K562 (cell line): ENCODE results near the gene CORO2A. TPM values are rescaled to one million over a fixed set of nuclear protein-coding genes. Genes with fewer than 3 reads are reported as not detected.

ENCODE experiments used
- ATAC-seq: fragments of 200-7000 bp; cut with Tn5 transposase; 3 replicates; pipeline ENCODE4 v1.9.1; 2020; ENCODE audit warnings: moderate library complexity
- BruUV-seq: library from RNA; stranded (reverse); fragments of 400-500 nt; replicated peaks from 2 replicates; lab custom pipeline; 2021; lab: Mats Ljungman, UMichigan
- CTCF ChIA-PET: fragments of 300-600 bp; formaldehyde crosslinking; extraction: SDS; loops from one replicate; lab custom pipeline; 2021; ENCODE audit warnings: low intra/inter-chr PET ratio; lab: Yijun Ruan, JAX
- POLR2A ChIA-PET: fragments of 300-600, 350-650 bp; sonication (Branson Sonifier 250); formaldehyde crosslinking; extraction: SDS; loops from one replicate; lab custom pipeline; 2021; ENCODE audit warnings: antibody characterized with exemption, inconsistent platforms; lab: Yijun Ruan, JAX
- DNase-seq, 4 experiments: peaks; one replicate each; pipeline versions ENCODE4 v3.0.0 to v3.0.0-alpha.2; 2011 to 2018; ENCODE audit warnings: low spot score in 3 of 4, mixed read lengths in 3 of 4; ENCODE audit errors: extremely low read depth in 1 of 4
- FAIRE-seq: peaks from 2 replicates; lab custom pipeline; 2011; peaks lifted over from hg19 to GRCh38; lab: Jason Lieb, UNC
- H2AFZ ChIP-seq: 2 replicates; pipeline ENCODE4 v1.6.0; 2011; ENCODE audit warnings: low read depth, low read length, control low read depth, inconsistent platforms
- H3K27ac ChIP-seq: fragments of 200-600 bp; 3 replicates; pipeline ENCODE4 v1.8.0; 2011; ENCODE audit warnings: low read depth, mild to moderate bottlenecking, control low read depth, inconsistent platforms, low read length, moderate library complexity, mixed read lengths; ENCODE audit errors: extremely low read depth
- H3K27me3 ChIP-seq, 2 experiments: fragments of 300-600 bp in 1 of 2; 2 replicates in 1 of 2; 3 replicates in 1 of 2; pipeline versions ENCODE4 v1.6.0 to v1.8.0; 2011; ENCODE audit warnings: inconsistent platforms in 2 of 2, low read length in 2 of 2, mild to moderate bottlenecking in 1 of 2, mixed read lengths in 1 of 2, moderate library complexity in 1 of 2; ENCODE audit not compliant: control insufficient read depth in 2 of 2, insufficient read depth in 2 of 2
- H3K36me3 ChIP-seq: fragments of 300-600 bp; 3 replicates; pipeline ENCODE4 v1.8.0; 2011; ENCODE audit warnings: mild to moderate bottlenecking, low read length, inconsistent platforms; ENCODE audit not compliant: control insufficient read depth, insufficient read depth
- H3K4me1 ChIP-seq, 2 experiments: fragments of 200-600 bp in 1 of 2; replicated peaks in 1 of 2; 2 replicates in 1 of 2; 3 replicates in 1 of 2; pipeline versions ENCODE4 v1.5.1 to v1.8.0; 2011; ENCODE audit warnings: inconsistent platforms in 2 of 2, low read length in 2 of 2, mild to moderate bottlenecking in 1 of 2, mixed read lengths in 1 of 2, moderate library complexity in 1 of 2; ENCODE audit not compliant: control insufficient read depth in 2 of 2, insufficient read depth in 2 of 2
- H3K4me2 ChIP-seq: 2 replicates; pipeline ENCODE4 v1.6.1; 2011; ENCODE audit warnings: low read length, control low read depth, inconsistent platforms, mixed read lengths; ENCODE audit not compliant: insufficient read depth
- H3K4me3 ChIP-seq: fragments of 200-600 bp; sonication (generic), shearing (Covaris generic); 2 replicates; pipeline ENCODE4 v1.5.1; 2016; ENCODE audit warnings: control low read depth, inconsistent platforms
- H3K79me2 ChIP-seq: fragments of 200-600 bp; 3 replicates; pipeline ENCODE4 v1.8.0; 2011; ENCODE audit warnings: low read length, inconsistent platforms; ENCODE audit not compliant: control insufficient read depth, insufficient read depth
- H3K9ac ChIP-seq, 2 experiments: 2 replicates each; pipeline versions ENCODE4 v1.6.0 to v1.6.1; 2011; ENCODE audit warnings: low read depth in 2 of 2, low read length in 2 of 2, control low read depth in 1 of 2, inconsistent platforms in 1 of 2, mild to moderate bottlenecking in 1 of 2, mixed read lengths in 1 of 2; ENCODE audit not compliant: insufficient read depth in 1 of 2
- H3K9me1 ChIP-seq: one replicate; pipeline ENCODE4 v1.6.0; 2011; ENCODE audit warnings: inconsistent platforms, mild to moderate bottlenecking, low read length, moderate library complexity; ENCODE audit not compliant: control insufficient read depth, insufficient read depth
- H3K9me3 ChIP-seq: replicated peaks from 2 replicates; pipeline ENCODE4 v1.5.1; 2011; ENCODE audit warnings: low read depth, low read length, inconsistent platforms; ENCODE audit not compliant: control insufficient read depth, insufficient read depth
- H4K20me1 ChIP-seq: replicated peaks from 2 replicates; pipeline ENCODE4 v1.6.1; 2011; ENCODE audit warnings: low read length, inconsistent platforms, mixed read lengths; ENCODE audit not compliant: control insufficient read depth, insufficient read depth
- BCLAF1 ChIP-seq, 2 experiments: fragments of 450-650 bp in 1 of 2; IDR thresholded peaks; 2 replicates each; pipeline ENCODE4 v1.6.1; 2011 to 2017; ENCODE audit warnings: low read depth in 2 of 2, antibody characterized with exemption in 1 of 2, borderline replicate concordance in 1 of 2, low read length in 1 of 2, mild to moderate bottlenecking in 1 of 2, mixed read lengths in 1 of 2; ENCODE audit not compliant: control insufficient read depth in 1 of 2
- LARP7 ChIP-seq: fragments of 450-650 bp; IDR thresholded peaks from 2 replicates; pipeline ENCODE4 v1.6.1; 2016
- MTA3 ChIP-seq: fragments of 450-650 bp; formaldehyde crosslinking; IDR thresholded peaks from 2 replicates; pipeline ENCODE4 v1.6.1; 2017; ENCODE audit warnings: mild to moderate bottlenecking, borderline replicate concordance
- NR2C1 ChIP-seq, 2 experiments: fragments of 450-650 bp; IDR thresholded peaks; 2 replicates each; pipeline ENCODE4 v1.6.1; 2017; ENCODE audit warnings: mild to moderate bottlenecking in 2 of 2, antibody characterized with exemption in 1 of 2, inconsistent platforms in 1 of 2, missing compliant biosample characterization in 1 of 2, missing genetic modification characterization in 1 of 2
- ZNF77 ChIP-seq: fragments of 250-450 bp; sonication (Bioruptor Pico); IDR thresholded peaks from 2 replicates; pipeline ENCODE4 v1.5.0; 2020
- WGBS: fragments of 100-300 bp; shearing (Covaris generic); methylation state at CpG from one replicate; pipeline ENCODE4 v1.1.6; 2016; ENCODE audit warnings: low coverage, mixed read lengths; ENCODE audit not compliant: insufficient coverage; ENCODE audit errors: missing lambda C conversion rate; 5-methylcytosine and 5-hydroxymethylcytosine counted together
- in situ Hi-C: fragments of 300-500 bp; cut with MboI; formaldehyde crosslinking; loops from 4 replicates; pipeline ENCODE4 v1.15.0; 2018; ENCODE audit warnings: inconsistent platforms, mixed read lengths
- intact Hi-C: fragments of 100-400 bp; cut with micrococcal nuclease; formaldehyde crosslinking; loops from 2 replicates; pipeline ENCODE4 v1.14.2; 2022
- polyA plus RNA-seq, 8 experiments: library from polyadenylated mRNA; depleted of rRNA in 4 of 8; stranded (reverse) in 5 of 8; unstranded in 3 of 8; fragments of >200 nt; fragmentation: Nextera tagmentation in 2 of 8; fragmentation: Illumina TruSeq in 1 of 8; extraction: Ambion mirVana in 2 of 8; extraction: Trizol in 1 of 8; gene quantifications; 2 replicates each; pipeline versions ENCODE4 v1.2.1 to v1.2.3, GENCODE V29; 2011 to 2014; ENCODE audit warnings: inconsistent platforms in 1 of 8, missing spikeins in 1 of 8
- total RNA-seq, 7 experiments: library from RNA; depleted of rRNA in 6 of 7; stranded (reverse); fragments of >200 nt in 6 of 7; fragmentation: Illumina TruSeq in 2 of 7; extraction: Trizol in 2 of 7; gene quantifications; 2 replicates each; pipeline versions ENCODE4 v1.2.1 to v1.2.3, GENCODE V29; 2011 to 2021; ENCODE audit warnings: low replicate concordance in 1 of 7
- TF ChIP-seq, protein P1 (sequence below), 2 experiments: fragments of 450-650 bp in 1 of 2; sonication (generic) in 1 of 2; formaldehyde crosslinking in 1 of 2; IDR thresholded peaks; 2 replicates each; pipeline versions ENCODE4 v1.7.1 to v1.9.0; 2016 to 2022; ENCODE audit warnings: inconsistent platforms in 1 of 2, mild to moderate bottlenecking in 1 of 2, missing genetic modification reagents in 1 of 2

The CORO2A gene
- total and polyA plus RNA-seq, 9 of the 15 experiments (the other 6 are each of a cell fraction or from before 2014, with no cell fraction given), result 9.5 to 26.6 (median 18.0) TPM

DNA sequence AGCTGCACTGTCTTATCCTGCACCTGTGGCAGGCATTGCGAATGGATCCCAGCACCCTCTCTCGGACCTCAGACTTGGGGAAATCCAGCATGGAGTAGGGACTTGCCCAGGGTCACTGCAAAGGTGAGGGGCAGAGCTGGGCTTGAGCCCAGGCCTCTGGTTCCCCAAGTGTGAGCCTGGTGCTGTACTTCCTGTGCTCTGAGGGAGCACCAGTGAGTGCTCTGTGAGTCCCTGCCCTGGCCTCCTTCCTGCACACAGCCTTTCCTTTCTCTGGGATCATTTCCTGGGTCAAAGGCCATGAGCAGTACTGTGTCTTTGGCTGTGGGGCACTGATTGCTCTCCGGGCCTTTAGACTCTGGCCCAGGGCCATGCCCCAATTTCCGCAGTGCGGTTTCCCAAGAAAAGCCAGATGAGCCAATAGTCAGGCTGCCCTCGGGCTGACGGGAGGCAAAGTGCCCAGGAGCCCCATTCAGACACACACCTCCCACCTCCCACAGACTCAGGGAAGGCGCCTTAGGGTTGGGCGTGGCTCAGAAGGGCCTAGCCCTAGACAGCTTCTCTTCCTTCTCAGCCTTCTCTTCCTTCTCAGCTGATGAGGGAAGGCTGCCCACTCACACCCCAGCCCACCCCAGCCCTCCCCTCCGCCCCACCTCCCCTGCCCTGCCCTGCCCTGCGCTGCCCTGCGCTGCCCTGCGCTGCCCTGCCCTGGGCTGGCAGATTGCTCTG, 50.1 kb downstream of the CORO2A start:
- no peaks in the 10 kb centered on the region for H4K20me1 ChIP-seq
- peaks cover 0 to 10% of the 10 kb centered on the region in 2 experiments; a peak in 3 of 5 replicates for H3K4me1 ChIP-seq
- no peak overlapping the region for H2AFZ ChIP-seq
- ATAC-seq (peak; percentile 66), FAIRE-seq (no peak), DNase-seq (no peak)
- H3K9ac ChIP-seq, result peak overlapping the region in 1 of 2 experiments; percentile 81; a peak in 2 of 4 replicates
- ChIA-PET POLR2A (interaction anchor here (0.6 to 0.9 kb wide), 3 partner anchors 15 to 157 kb away, joined by 3 to 4 read pairs (median 3); no protein-coding TSS in a partner anchor), CTCF (no interaction called here)
- 77% methylated on average over 10 of the region's 13 CpGs for WGBS
- no peak overlapping the region for H3K4me2 ChIP-seq
- no peaks in the 10 kb centered on the region for H3K9me3 ChIP-seq
- H3K27me3 ChIP-seq, result no peaks in the 10 kb centered on the region
- no peak overlapping the region for H3K4me3 ChIP-seq
- no TSS peak for BruUV-seq
- intact Hi-C loops, result no loop called here
- no peak overlapping the region for H3K27ac ChIP-seq
- in situ Hi-C loops, result no loop called here
- peaks cover 4% of the 10 kb centered on the region for H3K9me1 ChIP-seq
- no peaks in the 10 kb centered on the region for H3K79me2 ChIP-seq
- peaks cover 21% of the 10 kb centered on the region; the same call in 2 of the 3 replicates for H3K36me3 ChIP-seq
- no peak for TF ChIP-seq LARP7
- TF ChIP-seq NR2C1 (IDR thresholded peaks at IDR 0.05), result peak; percentile 92
- peak; percentile 94 for TF ChIP-seq NR2C1 (tag; IDR thresholded peaks at IDR 0.05)
- TF ChIP-seq ZNF77 (CRISPR knock-in tag), result no peak
- TF ChIP-seq BCLAF1 (IDR thresholded peaks at IDR 0.05; ENCODE audit: borderline replicate concordance in 1 of 2, control insufficient read depth in 1 of 2, low read depth in 2 of 2, low read length in 1 of 2), result no peak
- TF ChIP-seq, protein P1, sequence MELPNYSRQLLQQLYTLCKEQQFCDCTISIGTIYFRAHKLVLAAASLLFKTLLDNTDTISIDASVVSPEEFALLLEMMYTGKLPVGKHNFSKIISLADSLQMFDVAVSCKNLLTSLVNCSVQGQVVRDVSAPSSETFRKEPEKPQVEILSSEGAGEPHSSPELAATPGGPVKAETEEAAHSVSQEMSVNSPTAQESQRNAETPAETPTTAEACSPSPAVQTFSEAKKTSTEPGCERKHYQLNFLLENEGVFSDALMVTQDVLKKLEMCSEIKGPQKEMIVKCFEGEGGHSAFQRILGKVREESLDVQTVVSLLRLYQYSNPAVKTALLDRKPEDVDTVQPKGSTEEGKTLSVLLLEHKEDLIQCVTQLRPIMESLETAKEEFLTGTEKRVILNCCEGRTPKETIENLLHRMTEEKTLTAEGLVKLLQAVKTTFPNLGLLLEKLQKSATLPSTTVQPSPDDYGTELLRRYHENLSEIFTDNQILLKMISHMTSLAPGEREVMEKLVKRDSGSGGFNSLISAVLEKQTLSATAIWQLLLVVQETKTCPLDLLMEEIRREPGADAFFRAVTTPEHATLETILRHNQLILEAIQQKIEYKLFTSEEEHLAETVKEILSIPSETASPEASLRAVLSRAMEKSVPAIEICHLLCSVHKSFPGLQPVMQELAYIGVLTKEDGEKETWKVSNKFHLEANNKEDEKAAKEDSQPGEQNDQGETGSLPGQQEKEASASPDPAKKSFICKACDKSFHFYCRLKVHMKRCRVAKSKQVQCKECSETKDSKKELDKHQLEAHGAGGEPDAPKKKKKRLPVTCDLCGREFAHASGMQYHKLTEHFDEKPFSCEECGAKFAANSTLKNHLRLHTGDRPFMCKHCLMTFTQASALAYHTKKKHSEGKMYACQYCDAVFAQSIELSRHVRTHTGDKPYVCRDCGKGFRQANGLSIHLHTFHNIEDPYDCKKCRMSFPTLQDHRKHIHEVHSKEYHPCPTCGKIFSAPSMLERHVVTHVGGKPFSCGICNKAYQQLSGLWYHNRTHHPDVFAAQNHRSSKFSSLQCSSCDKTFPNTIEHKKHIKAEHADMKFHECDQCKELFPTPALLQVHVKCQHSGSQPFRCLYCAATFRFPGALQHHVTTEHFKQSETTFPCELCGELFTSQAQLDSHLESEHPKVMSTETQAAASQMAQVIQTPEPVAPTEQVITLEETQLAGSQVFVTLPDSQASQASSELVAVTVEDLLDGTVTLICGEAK (IDR thresholded peaks at IDR 0.05), result 0 out of 2 replicates have a peak, but pooled peaks have one; percentile 33
- TF ChIP-seq, protein P1 (CRISPR knock-in tag; IDR thresholded peaks at IDR 0.05), result no peak
- no peak for TF ChIP-seq MTA3
